HG03571 (cell line): ENCODE data around the gene DNAH3.
"Not testable (repeated sequence)": the region's sequence is repeated elsewhere in the genome, so short reads cannot be mapped to it uniquely, and the experiment has no call there.

ENCODE experiments used
- ATAC-seq: cut with Tn5 transposase; IDR thresholded peaks from one replicate; pipeline ENCODE4 v1.9.1; 2021; ENCODE audit not compliant: unreplicated experiment

DNAH3 gene

GRCh38 chr16:20948444-20948843 lies 202.2 kb downstream of the DNAH3 start:
- ATAC-seq: no peak

GRCh38 chr16:20946015-20946629 lies 204.5 kb downstream of the DNAH3 start:
- ATAC-seq: no peak

GRCh38 chr16:20945575-20945875 lies 205.1 kb downstream of the DNAH3 start:
- ATAC-seq: not testable (repeated sequence)

- no peak for ATAC-seq
Measured at GRCh38 chr16:20944861-20945574, 205.6 kb downstream of the DNAH3 start.

DNA sequence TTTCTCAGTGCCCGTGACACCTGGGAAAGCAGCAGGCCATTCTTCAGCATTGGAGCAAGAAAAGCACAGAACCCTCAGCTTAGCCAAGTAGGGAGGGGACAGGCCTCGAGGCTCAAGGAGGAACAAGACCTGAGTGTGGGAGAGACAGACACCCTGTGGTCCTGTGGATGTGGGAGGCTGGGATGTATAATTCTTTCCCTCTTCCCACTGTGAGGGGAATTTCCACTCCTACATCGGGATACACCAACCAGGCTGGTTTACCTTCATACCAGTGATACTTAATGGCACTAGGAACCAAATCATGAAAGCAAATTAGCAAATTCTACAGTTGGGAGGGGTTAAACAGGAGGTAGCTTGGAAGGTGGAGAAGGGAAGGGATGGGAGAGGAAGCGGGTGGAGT lies 208.4 kb downstream of the DNAH3 start:
- no peak for ATAC-seq

DNA sequence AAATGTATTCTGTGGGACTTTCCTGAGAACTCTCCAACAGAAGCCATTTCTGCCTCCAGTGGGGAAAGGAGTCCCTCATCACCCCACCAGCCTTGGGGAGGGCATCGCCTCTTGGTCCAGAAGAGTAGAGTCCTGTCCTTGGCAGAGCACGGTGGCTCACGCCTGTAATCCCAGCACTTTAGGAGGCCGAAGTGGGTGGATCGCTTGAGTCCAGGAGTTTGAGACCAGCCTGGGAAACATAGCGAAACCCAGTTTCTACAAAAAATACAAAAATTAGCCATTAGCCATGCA lies 209.1 kb downstream of the DNAH3 start:
- no peak for ATAC-seq

DNA sequence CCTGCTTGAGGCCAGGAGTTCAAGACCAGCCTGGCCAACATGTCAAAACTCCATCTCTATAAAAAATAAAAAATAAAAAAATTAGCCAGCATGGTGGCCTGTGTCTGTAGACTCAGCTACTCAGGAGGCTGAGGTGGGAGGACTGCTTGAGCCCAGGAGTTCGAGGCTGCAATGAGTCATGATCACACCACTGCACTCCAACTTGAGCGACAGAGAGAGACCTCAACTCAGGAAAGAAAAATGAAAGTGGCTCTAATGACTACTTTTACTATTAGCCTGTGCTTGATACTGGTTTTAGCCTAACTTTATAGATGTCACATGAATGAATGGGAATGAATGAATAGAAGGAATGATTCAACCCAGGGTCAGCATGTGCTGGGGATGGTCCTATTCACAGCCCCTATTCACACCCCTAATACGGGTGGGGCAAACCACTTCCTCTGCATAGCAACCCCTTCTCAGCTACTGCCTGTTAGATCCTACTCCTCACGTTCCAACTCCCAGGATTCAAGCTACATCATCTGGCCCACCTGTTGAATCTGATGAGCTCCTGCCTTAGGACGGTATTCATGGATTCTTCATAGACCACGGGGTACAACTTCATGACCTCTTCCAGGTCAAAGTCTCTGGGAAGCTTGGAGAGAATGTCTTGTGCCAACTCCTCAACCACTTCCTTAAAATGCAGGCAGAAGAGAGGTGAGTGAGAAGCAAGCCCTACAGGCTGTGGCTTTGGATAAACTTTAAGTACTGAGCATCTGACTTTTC lies 209.6 kb downstream of the DNAH3 start:
- no peak for ATAC-seq

DNA sequence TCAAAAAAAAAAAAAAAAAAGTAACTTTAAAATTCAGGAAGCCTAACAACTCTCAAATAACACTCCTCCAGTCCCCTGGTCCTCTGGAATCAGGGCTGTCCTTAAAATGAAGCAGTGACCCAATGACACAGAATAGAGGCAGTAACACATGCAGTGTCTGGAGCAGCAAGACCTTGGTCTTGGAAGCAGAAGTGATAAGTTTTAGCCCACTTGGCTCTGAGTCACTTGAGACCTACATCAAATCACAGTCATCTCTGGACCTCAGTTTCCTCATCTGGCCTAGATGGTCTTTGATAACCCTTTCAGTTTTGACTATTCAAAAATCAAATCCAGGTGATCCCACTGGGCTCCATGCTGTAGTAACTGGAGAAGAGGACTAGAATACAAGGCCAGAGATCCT lies 211.0 kb downstream of the DNAH3 start:
- ATAC-seq: no peak

DNA sequence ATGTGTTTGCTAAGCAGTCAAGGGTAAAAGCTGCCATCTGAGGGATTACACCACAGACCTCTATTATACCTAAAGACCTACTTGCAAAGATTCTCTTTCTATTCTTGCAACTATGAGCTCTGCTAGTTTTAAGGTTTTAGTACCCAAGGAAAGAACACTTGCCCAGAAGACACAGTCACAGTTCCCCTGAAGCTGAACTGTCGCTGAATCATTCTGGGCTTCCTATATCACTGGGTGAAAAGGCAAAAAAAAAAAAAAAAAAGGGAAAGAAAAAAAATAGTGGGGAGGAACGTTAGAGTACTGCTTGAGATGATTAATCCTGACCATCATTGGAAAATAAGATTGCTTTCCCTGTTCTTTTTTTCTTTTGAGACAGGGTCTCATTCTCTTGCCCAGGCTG lies 212.2 kb downstream of the DNAH3 start:
- no peak for ATAC-seq

- ATAC-seq: no peak
Measured at GRCh38 chr16:20937736-20938135, 212.9 kb downstream of the DNAH3 start.

GRCh38 chr16:20933589-20933988 lies 217.1 kb downstream of the DNAH3 start:
- ATAC-seq: no peak

- ATAC-seq: no peak
Measured at GRCh38 chr16:20931066-20931600, 219.5 kb downstream of the DNAH3 start.

GRCh38 chr16:20930365-20930690 lies 220.3 kb downstream of the DNAH3 start:
- no peak for ATAC-seq

GRCh38 chr16:20929676-20930364 lies 220.8 kb downstream of the DNAH3 start:
- not testable (repeated sequence) for ATAC-seq

DNA sequence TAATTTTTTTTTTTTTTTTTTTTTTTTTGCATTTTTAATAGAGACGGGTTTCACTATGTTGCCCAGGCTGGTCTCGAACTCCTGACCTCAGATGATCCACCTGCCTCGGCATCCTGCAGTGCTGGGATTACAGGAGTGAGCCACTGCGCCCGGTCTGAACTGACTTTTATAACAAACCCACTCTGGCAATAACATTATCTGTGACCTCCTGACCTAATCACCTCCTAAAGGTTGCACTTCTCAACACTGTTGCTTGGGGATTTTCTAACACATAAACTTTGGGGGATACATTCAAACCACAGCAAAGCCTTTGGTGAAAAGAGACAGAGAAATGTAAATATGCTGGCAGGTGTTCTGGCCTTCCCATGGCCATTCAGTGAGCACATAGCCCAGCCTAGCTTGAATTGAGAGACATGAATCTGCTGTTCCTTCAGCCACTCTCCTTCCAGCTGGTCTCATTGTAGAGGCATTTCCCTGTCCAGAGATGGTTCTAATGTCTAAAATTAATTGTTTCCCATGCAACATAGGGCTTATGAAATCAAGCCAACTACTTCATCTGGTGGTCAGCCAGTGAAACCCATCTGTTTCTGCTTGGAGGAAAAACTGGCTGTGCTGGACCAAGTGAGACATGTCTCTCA lies 221.8 kb downstream of the DNAH3 start:
- ATAC-seq: no peak

GRCh38 chr16:20925751-20926150 lies 224.9 kb downstream of the DNAH3 start:
- ATAC-seq: no peak

GRCh38 chr16:20923876-20924275 lies 226.8 kb downstream of the DNAH3 start:
- no peak for ATAC-seq

GRCh38 chr16:20920799-20921198 lies 229.8 kb downstream of the DNAH3 start:
- no peak for ATAC-seq

DNA sequence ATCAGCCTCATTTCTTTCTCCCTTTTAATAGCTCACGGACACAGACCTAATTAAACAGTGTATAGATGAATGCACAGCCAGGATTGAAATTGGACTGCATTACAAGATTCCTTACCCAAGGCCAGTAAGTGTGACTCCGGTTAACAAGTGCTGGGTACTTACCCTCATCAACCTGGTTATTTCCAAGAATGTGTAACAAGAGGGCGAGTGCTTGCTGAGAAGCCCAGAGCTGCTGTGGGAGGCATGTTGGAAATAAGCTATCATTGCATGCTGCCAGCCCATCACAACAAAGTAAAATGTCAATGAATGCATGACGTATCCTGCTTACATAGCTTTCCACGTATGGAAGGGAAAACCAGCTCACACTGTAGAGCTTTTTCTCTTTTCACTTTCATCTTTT lies 230.6 kb downstream of the DNAH3 start:
- no peak for ATAC-seq

DNA sequence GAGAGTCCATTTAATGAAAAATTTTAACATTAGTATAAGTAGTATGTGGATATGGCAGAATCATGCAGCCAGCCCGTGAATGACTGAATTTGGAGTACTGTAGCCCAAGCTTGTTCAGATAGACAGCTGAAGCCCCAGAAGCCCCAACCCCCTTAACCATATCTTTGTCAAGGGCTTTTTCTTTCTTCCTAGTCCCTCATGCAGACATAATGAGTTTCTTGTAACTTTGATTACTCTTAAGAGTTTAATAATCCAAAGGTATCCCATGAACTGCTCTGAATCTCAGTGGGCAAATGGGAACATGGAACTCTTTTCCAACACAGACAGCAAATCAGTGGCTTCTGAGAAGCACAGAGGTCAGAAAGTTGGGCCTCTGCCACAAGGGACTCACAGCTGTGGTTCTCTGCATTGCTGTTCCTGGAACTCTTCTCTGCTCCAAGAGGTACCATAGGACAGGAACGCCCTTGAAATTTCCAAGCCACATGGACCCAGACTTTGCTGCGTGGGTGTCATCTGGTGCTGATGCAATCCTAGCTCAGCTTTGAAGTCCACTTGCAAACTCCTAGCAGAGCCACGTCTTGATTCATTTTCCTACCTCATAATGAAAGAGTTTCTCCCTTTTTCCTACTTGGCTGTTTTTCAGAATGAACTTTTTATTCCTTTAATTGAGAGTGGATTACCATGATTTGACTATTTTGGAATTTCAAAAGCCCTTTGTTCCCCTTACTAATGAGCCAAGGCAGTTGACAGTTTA lies 232.0 kb downstream of the DNAH3 start:
- no peak for ATAC-seq

DNA sequence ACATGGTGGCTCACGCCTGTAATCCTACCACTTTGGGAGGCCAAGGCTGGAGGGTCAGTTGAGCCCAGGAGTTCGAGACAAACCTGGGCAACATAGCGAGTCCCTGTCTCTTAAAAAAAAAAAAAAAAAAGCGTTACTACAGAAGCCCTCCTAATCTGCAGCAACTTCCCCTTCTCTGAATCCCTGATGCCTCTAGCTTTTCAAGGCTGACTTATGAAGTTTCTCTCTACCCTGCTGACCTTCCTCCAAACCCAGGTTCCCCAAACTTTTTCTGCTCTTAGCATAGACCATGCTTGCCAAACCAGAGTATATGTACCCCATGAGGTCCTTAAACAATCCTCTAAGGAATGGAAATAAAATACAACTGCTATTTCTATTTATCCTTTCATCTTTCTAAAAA lies 233.7 kb downstream of the DNAH3 start:
- ATAC-seq: no peak
